CD4-positive, alpha-beta T cell treated with Interferon gamma for 1 hour (primary cell): ENCODE results near the gene MAGOH.
"Not testable (repeated sequence)": the region's sequence is repeated elsewhere in the genome, so short reads cannot be mapped to it uniquely, and the experiment has no call there.

Experiments
- DNase-seq: peaks from one replicate; pipeline ENCODE4 v3.0.0-alpha.2; 2020

The MAGOH gene

DNA sequence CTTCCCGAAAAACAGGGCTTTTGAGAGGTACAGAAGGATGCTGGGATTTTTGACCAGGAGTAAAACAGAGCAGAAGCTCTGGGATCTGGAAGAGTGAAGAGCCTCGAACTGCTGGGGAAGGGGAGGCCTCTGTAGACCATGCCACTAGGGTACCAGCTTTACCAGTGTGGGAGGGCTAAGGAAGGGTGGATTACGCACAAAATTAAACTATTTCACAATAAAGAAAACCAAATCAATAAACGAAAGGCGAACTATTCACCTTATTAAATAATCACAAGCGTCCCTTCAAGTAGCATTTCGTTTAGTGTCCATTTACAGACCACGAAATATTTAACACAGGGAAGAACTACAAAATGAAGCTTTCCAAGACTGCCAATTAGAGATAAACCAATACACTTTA, 18.6 kb downstream of the MAGOH start:
- no peak for DNase-seq

DNA sequence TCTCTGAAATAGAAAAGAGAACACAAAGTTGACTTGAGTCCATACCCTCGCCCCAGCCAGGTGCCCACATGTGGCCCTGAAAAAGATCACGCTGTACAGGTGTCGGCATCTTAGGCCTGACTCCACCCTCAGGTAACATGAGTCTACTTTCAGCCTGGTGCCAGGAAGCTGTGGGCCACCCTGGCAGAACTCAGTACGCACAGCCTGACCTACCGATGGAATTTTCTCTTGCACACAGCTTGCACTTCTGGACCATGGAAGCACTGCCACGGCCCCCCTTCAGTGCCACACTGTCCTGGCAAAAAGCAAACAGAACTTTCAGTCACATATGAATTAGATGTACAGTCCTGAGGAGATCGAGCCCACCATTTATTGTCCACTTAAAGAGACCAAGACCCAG, 20.1 kb downstream of the MAGOH start:
- DNase-seq, result no peak

DNA sequence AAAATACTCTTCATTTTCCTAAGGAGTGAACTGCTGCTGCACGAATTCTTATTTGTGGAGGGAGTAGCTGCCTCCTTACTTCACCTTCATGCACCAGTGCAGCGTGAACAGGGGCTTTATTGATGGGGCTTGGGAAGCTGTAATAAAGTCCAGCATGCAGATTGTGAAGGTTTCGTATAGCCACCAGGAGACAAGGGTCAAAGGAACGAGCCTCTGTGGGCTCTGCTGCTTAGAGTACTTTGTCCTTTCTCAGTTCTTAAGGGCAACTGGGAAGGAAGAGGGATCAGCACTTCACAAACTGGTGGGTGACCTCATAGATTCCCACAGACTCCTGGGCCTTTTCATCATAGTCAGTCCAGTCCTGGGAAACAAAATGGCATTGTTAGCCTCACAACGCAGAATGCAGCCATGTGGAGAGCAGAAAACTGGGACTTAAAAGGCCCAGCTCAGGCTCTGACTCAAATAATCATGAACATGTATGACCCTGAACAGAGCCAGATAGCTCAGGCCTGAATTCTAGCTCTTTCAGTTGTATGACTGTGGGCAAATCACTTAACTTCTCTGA, 23.9 kb downstream of the MAGOH start:
- no peak for DNase-seq

DNA sequence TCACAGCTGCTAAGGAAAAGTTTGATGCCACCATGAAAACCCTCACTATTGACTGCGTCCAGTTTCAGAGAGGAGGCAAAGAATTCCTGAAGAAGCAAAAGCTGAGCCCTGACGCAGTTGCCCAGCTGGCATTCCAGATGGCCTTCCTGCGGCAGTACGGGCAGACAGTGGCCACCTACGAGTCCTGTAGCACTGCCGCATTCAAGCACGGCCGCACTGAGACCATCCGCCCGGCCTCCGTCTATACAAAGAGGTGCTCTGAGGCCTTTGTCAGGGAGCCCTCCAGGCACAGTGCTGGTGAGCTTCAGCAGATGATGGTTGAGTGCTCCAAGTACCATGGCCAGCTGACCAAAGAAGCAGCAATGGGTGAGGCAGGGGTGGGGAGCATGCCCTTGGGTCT, 27.4 kb downstream of the MAGOH start:
- no peak for DNase-seq

DNA sequence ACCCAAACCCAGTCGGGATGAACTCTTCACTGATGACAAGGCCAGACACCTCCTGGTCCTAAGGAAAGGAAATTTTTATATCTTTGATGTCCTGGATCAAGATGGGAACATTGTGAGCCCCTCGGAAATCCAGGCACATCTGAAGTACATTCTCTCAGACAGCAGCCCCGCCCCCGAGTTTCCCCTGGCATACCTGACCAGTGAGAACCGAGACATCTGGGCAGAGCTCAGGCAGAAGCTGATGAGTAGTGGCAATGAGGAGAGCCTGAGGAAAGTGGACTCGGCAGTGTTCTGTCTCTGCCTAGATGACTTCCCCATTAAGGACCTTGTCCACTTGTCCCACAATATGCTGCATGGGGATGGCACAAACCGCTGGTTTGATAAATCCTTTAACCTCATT, 28.0 kb downstream of the MAGOH start:
- DNase-seq, result no peak

DNA sequence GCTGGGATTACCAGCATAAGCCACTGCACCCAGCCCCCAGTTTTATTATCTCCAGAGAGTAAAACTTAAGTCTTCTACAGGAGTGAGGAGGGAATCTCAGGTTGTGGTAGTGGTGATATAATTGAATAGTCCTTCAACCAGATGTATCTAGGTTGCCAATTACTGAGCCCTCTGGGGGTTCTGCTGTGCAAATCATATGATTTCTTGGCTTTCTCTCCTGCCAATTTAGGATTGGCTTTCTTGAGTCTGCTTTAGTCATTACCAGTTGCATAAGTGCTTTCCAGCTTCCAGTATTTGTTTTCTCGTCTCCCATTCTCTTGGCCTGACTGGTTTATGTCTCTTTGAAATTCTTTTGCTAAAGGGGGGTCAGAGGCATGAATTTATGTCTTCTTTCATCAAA, 30.6 kb downstream of the MAGOH start:
- no peak for DNase-seq

DNA sequence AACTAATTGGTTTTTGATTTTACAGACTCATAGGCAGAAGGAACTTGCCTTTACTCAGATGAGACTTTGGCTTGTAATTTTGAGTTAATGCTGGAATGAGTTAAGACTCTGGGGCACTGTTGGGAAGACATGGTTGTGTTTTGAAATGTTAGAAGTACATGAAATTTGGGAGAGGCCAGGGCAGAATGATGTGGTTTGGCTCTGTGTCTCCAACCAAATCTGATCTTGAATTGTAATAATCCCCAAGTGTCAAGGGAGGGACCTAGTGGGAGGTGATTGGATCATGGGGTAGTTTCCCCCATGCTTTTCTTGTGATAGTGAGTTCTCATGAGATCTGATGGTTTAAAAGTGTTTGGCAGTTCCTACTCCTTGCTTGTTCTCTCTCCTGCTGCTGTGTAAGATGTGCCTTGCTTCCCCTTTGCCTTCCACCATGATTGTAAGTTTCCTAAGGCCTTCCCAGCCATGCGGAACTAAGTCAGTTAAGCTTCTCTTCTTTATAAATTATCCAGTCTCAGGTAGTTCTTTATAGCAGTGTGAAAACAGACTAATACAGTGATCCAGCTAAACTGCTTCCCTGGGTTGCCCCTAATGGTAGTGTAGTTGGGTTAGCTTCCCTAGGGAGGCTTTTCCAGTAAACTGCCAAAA, 31.5 kb downstream of the MAGOH start:
- no peak for DNase-seq

DNA sequence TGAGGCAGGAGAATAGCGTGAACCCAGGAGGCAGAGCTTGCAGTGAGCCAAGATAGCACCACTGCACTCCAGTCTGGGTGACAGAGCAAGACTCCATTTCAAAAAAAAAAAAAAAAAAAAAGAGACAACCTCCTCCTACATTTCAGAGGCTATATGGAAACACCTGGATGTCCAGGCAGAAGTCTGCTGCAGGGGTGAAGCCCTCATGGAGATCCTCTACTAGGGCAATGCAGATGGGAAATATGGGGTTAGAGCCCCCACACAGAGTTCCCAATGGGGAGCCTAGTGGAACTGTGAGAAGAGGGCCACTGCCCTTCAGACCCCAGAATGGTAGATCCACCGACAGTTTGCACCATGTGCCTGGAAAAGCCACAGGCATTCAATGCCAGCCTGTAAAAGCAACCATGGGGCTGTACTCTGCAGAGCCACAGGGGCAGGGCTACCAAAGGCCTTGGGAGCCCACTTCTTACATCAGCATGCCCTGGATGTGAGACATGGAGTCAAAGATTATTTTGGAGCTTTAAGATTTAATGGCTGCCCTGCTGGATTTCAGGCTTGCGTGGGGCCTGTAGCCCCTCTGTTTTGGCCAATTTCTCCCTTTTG, 32.1 kb downstream of the MAGOH start:
- DNase-seq, result not testable (repeated sequence)

DNA sequence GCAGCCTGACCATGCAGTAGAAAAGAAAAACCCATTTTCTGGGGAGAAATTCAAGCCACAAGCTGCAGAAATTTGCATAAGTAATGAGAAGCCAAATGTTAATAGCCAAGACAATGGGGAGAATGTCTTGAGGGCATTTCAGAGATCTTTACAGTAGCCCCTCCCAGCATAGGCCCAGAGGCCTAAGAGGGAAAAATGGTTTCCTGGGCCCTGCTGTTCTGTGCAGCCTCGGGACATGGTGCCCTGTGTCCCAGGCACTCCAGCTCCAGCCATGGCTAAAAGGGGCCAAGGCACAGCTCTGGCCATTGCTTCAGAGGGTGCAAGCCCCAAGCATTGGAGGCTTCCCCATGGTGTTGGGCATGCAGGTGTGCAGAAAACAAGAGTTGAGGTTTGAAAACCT, 32.8 kb downstream of the MAGOH start:
- not testable (repeated sequence) for DNase-seq

DNA sequence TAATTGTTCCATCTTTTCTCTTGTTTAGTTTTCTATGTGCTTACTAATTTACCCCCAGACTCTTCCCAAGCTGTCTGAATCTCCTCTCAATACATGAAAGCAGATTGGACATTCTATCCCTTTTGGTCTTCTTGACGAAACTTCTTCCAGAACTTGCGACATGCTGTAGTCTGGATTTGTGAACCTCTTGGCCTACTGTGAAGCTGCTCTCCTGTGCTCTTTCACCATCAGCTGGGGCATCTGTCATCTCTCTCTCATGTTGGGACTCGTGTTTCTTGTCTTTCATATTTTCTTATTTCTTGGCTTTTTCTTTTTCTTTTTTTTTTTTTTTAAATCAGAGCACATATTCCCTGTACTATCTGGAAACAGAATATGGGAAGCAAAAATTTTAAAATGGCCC, 34.9 kb downstream of the MAGOH start:
- no peak for DNase-seq

DNA sequence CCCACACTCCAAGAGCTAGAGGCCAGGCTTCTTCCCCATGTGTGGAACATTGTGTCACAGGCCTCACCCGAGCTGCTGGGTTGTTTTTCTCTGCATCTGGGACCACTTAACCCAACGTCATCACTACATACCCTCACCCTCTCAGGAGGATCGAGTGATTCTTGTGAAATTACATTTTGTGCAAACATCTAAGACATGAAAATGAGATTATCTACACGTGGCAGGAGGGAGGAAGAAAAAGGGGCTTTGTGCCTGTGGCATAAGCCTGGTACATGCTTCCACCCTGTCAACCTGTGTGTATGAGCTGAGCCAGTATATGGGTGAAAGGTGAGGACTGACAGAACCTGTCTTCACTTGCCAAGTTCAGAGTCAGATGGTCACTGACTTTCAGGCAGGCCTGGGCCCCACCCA, 40.1 kb downstream of the MAGOH start:
- DNase-seq, result no peak

DNA sequence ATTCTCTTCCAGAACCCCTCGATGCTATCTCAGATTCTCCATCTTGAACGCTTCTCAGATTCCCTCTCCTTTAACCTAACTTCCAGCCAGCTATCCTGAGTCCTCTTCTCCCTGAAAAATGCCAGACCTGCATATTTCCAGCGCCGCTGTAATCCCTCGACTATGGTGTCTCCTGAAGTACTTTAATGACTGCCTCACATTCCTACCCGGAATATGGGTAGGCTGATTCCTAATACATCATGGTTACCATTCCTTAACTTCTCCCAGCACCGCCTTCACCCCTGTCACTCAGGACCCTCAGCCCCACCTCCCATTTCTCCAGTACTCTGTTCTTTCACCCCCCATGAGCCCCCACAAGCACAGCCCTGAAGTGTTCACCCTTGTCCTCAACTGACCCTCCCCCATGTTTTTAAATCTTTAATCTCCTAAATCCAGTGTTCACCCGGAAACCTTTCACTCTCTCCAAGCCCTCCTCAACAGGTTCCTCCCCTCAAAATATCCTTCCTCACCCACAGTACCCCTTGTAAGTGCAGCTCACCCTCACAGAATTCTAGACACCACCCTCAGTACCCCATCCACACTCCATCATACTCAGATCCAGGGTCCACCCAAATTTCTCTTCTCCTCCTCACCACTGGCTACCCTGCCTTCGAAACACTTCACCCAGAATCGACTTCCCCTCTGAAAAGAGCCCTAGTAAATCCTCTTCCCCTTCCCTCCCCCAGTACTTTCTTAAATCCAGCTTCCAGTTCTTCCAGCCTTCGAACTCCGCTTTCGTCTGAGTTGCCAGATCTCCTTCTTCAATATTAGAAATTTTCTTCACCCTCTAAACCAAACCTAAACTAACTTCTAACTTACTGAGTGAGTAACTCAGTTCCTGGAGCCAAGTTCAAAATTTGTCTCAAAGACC, 40.8 kb downstream of the MAGOH start:
- no peak for DNase-seq

DNA sequence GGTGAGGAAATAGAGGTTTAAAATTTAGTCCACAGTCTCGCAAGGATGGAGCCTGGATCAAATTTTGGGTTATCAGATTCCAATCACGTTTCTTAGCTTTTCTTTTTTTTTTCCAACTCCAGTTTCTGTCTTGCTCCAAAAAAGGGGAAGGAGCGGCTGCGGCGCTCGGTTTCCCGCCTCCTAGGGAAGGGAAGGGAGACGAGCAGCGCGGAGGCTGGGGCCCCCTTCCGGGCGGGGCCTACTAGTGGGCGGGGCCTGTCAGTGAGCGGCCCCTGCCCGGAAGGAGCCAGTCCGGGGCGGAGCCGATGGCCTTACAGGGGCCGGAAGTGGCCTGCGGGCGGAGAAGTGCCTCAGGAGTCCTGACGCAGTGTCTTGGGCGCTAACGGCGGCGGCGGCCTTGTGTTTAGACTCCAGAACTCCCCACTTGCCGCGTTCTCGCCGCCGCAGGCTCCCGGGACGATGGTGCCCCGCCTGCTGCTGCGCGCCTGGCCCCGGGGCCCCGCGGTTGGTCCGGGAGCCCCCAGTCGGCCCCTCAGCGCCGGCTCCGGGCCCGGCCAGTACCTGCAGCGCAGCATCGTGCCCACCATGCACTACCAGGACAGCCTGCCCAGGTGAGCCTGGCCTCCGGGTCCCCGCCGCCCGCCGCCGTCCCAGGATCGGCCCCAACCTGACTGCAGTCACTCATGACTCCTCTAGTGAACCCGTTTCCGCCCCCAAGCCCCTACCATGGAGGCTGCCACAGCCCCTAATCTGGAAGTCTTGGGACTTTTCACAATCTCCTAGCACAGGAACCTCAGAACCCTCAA, 41.6 kb downstream of the MAGOH start, which contains the start of gene CPT2:
TSS of gene CPT2 (plus strand) at position 340 of the 806 bp plus-strand sequence. CDS start at position 460, 120 bp downstream.
- DNase-seq, result peak; percentile 93

DNA sequence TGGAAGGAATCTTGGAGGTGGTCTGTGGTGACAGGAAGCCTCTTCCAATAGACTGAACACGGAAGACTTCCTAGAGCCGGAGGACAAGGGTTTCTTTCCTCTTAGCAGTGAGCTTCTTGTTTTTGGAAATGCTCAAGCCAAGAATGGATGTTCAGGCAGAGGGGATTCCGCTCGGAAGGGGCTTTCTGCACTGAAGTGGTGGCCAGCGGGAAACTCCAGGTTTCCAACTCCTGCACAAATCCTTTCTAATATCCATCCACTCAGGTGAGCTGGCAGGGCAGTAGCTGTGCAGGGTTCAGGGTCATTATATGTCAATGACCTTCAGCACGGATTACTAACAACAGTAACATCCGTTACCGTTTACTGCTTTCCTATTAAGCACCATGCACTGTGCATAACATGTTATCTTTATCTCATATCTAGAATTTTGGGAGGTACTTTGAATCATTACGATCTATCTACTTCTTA, 42.3 kb downstream of the MAGOH start:
- no peak for DNase-seq

DNA sequence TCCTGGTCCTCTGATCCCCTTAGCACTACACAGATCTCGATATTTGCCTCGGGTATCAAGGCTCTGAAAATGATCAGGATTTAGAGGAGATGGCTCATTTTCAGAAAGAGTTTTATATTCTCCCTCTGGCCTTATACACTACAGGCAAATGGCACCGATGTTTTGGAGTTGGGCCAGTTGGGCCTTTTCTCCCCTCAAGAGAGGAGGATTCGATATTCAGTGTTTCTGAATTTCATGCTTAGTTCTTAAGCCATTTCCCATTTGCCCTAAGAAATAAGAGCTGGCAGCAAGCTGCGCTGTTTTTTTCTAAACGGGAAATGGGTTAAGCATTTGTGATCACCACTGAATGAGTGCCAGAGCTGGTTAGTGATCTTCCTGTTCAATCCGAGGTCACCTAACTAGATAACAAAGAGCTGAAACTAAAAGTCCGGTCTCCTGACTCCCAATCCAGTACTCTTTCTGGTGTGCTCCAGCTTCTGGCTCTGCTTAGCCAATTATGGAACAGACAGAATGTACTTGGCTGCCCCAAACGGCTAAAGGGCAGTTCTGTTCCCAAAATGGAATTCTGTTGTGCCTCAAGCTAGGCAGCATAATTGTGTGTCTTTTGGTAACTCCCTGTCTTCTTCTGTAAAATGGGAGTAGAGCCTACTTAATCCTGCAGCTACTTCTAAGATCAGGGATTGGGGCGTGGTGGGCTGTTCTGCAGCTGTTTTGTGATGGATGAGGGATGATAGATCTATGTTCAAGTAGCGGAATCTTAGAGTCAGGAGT, 42.9 kb downstream of the MAGOH start:
- no peak for DNase-seq

DNA sequence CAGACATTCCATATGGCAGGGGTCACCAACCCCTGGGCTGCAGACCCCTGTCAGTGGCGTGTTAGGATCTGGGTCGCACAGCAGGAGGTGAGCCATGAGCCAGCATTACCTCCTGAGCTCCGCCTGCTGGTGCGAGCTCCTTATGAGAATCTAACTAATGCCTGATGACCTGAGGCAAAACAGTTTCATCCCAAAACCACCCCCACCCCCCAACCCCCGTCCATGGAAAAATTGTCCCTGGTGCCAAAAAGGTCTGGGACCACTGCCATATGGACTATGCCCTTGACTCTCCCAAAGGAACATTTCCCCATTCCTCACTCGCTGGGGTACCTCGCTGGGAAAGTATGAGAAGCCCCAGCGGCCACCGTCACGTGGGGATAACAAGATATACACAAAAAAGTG, 48.1 kb downstream of the MAGOH start:
- DNase-seq, result no peak

DNA sequence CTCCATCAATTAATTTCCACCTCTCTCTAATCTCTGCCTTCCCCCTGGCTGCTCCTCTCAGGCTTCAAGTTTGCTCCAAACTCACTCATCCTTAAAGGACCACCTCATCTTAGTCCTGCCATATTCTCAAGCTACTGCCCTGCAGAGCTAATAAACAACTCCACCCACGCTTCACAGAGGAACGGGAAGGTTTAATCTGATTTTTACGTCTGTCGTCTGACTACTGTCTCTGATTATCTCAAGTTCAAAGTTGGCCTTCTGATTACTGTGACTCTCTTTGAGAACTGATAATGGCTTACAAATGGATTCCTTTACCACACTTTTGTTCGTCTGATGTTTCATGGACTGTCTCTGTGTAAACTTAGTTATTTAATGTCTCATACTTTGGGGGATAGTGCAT, 49.3 kb downstream of the MAGOH start:
- no peak for DNase-seq

DNA sequence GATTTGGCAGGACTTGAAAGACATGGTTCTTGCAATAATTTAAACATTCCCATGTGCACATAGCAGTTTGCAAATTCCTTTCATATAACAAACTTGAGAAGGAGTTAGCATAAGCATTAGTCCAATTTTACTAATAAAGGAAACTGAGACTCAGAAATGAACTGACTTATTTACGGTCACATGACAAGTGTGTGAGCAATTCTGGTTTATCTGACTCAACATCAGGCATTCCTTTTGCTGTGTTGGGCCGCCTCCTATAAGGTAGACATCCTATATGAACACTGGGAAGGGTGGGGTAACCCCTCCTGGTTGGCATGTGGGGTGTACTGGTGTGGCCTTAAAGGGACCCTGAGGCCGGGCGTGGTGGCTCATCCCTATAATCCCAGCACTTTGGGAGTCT, 50.2 kb downstream of the MAGOH start:
- DNase-seq, result no peak

DNA sequence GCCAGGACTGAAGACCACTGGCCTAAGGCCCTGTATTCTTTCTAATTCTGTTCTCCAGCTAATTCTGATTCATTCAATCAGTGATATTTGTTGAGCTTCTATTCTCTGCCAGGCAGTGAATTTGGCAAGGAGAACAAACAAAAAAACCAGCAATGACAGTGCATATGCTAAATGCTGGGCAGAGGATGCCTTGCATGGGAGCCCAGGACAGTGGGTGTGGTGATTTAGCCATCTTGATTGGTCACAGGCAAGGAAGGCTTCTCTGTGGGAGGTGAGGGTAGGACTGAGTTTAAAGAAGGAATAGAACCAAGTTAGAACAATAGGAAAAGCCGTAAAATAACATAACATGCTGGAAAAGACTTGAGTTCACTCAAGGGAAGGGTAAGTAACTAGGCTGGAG, 50.9 kb downstream of the MAGOH start:
- DNase-seq, result no peak

DNA sequence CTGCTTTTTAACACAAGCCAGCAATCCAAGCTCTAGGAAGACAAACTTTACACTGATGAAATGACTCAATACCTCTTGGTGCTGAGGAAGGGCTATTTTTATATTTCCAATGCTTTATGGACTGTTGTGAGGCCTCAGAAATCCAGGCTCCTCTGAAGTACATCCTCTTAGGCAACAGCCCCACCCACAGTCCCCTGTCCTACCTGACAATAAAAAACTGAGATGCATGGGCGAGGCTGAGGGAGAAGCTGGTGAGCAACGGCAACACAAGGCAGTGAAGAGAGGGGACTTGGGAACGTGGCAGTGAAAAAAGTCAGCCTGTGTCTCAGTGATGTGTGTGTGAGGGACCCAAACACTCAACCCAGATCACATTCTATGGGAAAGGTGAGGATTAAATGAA, 51.8 kb downstream of the MAGOH start:
- no peak for DNase-seq

DNA sequence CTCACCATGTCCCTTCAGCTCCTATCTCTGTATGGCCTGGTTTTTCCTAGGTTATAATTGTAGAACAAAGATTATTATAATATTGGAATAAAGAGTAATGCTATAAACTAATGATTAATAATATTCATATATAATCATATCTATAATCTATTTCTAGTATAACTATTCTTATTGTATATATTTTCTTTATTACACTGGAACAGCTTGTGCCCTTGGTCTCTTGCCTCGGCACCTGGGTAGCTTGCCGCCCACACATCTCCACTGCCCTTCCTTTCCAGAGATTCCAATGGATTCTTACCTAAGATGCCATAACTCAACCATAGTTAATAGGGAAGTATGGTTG, 52.4 kb downstream of the MAGOH start:
- not testable (repeated sequence) for DNase-seq
